ENCODE measurements around the gene CCND1. TPM values are rescaled to one million over a fixed set of nuclear protein-coding genes. Genes with fewer than 3 reads are reported as not detected.

CCND1 gene
- total RNA-seq, 1 experiment from 2014 or later = 173 TPM

DNA sequence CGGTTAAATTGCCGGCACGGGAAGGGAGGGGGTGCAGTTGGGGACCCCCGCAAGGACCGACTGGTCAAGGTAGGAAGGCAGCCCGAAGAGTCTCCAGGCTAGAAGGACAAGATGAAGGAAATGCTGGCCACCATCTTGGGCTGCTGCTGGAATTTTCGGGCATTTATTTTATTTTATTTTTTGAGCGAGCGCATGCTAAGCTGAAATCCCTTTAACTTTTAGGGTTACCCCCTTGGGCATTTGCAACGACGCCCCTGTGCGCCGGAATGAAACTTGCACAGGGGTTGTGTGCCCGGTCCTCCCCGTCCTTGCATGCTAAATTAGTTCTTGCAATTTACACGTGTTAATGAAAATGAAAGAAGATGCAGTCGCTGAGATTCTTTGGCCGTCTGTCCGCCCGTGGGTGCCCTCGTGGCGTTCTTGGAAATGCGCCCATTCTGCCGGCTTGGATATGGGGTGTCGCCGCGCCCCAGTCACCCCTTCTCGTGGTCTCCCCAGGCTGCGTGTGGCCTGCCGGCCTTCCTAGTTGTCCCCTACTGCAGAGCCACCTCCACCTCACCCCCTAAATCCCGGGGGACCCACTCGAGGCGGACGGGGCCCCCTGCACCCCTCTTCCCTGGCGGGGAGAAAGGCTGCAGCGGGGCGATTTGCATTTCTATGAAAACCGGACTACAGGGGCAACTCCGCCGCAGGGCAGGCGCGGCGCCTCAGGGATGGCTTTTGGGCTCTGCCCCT is 529 bp upstream of the CCND1 start:
- peak; percentile 58 for DNase-seq (ENCODE audit: low read depth)

DNA sequence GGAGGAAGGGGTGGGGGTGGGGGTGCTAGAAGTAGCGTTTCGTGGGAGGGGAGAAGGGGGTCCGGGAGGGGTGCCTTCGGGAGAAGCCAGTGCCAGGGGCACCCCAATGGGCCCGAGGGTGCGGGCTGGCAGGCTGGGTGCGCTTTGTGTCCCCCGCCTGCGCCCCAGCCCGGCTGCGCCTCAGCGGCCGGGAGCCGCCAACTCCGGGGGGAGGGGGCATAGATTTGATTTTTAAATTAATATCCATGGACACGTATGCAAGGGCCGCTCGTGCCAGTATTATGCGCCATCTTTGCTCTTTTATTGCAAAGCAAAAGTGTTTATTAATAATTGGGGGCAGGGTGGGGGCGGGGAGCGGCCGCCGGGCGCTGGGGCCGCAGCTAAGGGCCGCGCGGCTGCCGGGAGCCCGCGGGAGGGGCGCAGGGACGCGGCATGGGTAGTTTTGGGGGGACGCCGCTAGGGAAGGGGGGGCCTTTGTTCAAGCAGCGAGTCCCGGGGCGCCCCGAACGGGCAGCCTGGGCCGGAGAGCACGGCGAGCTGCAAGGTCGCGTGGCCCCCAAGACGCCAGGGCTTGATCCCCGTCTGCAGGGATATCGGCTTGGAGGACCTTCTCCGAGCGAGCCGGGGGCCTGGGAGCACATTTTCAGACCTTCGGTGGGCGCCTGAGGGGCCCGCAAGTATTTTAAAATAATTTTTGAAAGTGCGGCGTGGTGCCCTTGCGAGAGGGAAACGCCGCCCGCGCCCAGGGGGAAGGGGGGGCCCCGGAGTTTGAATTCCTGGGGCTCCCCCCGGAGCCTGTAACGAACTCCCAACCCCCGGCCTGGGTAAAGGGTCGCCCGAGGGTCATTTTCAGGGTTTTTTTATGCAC is 959 bp downstream of the CCND1 start:
- no peak for DNase-seq (ENCODE audit: low read depth)

DNA sequence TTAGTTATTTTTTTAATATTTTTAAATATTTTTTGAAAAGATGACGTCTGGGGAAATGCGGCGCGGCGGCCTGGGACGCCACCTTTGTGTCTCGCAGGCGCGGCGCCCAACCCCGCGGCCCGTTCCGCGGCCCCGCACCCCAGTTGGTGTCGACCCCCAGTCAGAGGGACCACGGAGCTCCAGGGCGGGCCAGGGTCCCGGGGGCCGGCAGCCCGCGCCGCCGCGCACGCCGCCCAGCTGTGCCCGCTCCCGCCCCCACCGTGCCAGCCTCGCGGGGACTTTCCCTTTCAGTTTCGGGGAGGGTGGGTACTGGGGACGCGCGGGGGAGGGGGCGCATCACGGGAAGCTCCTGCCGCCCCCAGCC is 1.6 kb downstream of the CCND1 start:
- DNase-seq (ENCODE audit: low read depth) = peak; percentile 33

DNA sequence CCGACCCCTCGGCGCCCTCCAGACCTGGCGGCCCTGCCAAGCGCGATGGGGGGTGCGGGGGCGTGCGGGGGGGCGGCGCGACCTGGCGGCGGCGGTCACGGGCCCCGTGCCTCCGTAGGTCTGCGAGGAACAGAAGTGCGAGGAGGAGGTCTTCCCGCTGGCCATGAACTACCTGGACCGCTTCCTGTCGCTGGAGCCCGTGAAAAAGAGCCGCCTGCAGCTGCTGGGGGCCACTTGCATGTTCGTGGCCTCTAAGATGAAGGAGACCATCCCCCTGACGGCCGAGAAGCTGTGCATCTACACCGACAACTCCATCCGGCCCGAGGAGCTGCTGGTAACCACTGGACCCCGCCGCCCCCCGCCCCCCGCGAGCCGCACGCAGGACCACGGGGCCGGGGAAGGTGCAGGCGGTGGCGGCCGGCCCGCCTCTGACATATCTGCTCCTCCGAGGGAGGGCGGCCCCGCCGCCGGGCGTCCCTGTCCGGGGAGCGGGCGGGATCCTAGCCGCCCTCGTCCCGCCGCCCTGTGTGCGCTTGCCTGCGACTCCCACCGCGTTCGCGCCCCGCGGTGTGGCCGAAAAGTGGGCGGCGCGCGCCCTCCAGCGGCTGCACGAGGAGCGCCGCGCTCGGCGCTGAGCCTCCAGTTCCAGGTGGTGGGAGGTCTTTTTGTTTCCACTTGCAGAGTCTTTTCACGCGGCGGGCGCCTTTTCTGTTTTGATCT is 2.1 kb downstream of the CCND1 start:
- DNase-seq (ENCODE audit: low read depth) = peak; percentile 77

DNA sequence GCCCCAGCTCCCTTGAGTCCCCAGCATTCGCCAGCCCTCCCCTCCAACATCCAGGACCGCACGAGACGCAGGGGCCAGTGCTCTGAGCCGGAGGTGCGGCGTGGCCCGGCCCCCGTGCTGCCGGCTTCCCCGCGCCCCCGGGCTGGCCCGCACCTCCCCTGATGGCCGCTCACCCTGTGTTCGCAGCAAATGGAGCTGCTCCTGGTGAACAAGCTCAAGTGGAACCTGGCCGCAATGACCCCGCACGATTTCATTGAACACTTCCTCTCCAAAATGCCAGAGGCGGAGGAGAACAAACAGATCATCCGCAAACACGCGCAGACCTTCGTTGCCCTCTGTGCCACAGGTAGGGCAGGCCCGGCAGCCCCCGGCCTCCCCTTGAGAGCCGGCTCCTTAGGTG is 2.7 kb downstream of the CCND1 start:
- DNase-seq (ENCODE audit: low read depth) = no peak

DNA sequence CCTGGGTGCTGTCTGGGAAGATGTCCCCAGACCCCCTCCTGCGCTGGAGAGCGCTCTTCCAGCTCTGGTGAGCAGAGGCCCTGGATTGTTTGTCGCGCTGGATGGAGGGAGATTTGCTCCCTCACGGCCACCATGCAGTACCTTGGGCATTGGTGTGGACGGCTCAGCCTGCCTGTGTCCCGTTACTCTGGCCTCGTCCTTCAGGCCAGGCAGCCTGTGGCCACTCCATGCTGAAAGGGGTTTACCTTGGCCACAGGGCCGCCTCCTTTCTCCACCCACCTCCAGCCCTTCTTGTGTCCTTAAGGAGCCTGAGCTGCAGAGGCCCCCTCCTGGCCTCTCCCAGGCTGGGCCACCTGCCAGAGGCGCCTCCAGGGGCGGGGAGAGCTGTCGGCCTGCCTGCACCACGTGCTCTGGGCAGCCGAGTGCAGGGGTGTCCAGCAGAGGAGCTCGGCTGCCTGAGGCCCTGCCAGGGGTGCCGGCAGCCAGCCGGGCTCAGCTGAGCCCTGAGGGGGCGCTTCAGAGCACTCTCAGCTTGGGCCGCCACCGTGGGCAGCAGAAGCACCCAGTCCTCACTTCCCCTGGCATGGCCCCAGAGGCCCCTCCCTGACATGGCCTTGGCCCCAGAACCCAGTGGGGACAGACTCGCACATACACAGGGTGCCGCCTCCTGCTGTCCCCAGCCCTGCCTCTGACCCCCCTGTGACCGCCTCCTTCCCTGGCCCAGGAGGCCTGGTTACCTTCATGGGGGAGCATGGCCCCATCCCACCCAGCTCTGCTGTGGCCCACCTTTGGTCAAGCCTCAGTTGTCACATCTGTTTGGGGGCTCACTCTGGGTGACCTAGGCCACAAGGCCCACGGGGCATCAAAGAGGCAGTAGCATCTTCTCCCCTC is 3.4 kb downstream of the CCND1 start:
- DNase-seq (ENCODE audit: low read depth) = peak; percentile 91

DNA sequence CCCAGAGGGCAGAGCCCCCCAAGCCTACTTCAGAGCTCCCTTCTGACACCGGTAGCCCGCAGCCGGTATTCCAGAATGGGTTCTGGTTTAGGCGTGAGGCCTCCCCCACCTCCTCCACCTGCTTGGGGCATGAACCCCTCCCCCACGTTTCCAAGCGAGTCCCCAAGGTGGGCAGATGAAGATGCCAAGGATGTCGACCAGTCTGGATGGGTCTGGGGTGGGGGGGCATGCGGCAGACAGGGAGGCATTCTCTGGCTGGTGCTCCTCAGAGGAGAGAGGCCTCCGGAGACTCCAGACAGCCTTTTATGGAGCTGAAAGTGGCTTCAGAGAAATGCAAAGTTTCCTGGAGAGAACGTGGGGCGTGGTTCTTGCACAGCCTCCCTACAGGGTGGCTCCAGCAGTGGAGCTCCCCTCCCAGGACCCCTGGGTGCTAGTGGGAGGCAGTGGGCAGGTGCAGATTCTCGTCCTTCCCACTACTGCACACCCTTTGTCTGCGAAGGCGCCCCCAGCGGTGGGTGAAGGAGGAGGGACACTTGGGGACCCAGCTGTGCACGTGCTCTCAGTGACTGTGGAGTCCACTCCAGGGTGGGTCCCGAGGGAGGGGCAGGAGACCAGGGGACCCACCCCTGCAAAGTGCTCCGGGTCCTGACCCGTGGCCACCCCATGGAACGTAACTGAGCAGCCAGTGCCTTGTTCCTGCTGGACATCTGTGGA is 4.2 kb downstream of the CCND1 start:
- DNase-seq (ENCODE audit: low read depth) = no peak

DNA sequence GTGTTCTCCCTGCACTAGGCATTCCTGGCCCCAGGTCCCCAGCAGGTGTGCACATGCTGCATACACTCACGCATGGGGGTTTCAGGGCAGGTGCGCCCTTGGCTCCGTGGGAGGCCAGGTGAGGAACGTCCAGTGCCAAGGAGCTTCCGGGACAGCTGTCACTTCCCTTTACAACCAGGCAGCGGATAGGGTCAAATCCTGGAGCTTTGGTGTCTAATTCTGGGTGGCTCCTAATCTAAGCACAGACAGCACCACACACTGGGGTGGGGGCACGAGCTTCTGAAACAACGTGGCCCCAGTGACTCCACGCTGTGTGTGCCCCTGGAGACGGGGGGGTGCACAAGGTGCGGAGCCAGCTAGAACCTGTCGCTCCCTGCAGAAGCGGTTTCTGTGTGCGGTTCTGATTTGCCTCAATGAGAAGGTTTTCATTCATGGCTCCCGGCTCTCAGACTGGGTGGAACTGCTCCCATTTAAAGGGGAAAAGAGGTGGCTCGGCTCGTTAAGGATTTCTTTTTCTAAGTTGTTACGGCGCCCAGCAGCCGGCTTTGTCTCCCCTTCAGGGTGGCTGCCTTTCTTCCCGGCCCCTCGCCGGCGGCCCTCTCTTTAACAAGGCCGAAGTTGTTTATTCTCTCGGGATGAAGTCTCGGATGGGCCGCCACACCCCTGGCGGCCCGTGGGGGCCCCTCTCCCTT is 5.0 kb downstream of the CCND1 start:
- DNase-seq (ENCODE audit: low read depth) = no peak

DNA sequence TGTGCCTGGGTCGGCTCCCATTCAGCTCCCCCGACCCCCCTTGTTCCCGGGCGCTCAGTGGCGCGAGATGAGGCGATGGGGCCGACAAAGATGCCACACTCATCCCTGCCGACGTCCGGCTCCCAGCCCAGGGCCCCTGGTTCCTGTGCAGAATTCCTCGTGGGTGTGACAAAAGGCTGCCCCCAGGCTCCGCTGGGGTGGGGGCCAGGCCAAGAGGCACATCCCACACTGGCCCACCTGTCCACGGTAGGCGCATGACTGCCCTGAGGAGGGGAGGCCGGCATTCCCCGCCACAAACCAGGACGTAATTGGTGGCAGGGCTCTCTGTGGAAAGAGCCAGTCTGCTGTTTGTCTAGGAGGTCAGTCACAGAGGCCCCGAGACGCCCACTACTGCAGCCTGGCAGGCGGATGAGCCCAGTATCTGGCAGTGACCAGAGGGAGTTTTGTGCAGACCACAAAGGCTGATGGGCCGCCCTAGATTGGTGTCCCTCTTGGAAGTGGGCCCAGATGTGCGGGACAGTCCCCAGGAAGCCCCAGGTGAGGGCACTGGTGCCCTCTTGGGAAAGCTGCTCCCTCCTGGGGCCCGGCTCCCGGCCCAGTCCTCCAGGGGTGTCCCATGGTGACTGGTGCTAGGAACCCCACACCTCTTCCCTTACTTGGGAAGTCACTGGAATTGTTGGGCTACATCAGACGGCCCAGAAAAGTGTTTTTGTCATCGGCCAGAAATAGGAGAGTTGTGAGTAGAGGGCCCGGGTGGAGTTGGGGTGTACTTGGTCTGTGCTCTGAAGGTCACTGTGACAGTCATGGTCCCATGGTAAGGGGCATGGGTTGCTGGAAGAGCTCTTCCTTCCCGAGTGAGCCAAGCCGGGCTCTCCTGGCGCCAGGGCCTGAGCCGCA is 5.8 kb downstream of the CCND1 start:
- DNase-seq (ENCODE audit: low read depth) = peak; percentile 42

DNA sequence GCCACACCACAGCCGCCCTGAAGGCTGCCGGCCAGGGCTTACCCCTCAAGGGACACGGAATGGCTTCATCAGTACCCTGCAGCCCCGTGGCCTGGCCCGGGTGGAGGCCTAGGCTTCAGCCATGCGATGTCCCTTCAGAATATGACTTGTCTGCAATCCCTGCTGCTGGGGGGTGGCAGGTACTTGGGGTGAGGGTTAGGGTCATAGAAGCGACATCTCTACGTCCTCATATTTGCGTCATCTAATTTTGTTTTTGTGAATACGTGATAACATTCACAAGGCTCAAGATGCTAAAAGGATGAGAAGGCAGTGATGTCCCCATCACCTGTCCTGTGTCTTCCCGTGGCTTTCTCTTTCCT is 6.4 kb downstream of the CCND1 start:
- DNase-seq (ENCODE audit: low read depth) = peak; percentile 26

DNA sequence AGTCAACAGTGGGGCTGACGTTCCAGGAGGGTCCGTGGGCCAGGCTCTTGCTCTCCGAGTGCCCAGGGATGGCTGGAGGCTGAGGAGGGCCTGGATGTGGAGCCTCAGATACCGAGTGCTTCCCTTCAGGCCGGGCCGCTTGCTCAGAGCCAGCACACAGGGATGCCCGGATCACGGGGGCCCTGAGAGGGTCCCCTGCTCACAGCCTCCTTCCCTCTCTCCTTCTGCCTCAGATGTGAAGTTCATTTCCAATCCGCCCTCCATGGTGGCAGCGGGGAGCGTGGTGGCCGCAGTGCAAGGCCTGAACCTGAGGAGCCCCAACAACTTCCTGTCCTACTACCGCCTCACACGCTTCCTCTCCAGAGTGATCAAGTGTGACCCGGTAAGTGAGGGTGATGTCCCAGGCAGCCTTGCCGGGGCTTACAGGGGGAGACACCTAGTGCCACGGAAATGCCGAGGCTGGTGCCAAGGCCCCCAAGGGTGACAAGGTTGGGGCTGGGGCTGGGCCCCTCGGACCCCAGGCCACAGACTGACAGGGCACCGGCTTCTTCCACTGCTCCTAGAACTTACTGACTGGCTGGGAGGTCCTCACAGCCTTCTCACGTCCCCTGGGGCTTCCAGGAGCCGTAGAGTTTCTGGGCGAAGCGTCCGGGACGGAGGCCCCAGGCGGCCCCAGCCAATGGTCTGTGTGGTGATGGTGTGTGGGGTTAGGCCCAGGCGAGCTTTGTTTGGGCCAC is 7.0 kb downstream of the CCND1 start:
- peak; percentile 22 for DNase-seq (ENCODE audit: low read depth)

DNA sequence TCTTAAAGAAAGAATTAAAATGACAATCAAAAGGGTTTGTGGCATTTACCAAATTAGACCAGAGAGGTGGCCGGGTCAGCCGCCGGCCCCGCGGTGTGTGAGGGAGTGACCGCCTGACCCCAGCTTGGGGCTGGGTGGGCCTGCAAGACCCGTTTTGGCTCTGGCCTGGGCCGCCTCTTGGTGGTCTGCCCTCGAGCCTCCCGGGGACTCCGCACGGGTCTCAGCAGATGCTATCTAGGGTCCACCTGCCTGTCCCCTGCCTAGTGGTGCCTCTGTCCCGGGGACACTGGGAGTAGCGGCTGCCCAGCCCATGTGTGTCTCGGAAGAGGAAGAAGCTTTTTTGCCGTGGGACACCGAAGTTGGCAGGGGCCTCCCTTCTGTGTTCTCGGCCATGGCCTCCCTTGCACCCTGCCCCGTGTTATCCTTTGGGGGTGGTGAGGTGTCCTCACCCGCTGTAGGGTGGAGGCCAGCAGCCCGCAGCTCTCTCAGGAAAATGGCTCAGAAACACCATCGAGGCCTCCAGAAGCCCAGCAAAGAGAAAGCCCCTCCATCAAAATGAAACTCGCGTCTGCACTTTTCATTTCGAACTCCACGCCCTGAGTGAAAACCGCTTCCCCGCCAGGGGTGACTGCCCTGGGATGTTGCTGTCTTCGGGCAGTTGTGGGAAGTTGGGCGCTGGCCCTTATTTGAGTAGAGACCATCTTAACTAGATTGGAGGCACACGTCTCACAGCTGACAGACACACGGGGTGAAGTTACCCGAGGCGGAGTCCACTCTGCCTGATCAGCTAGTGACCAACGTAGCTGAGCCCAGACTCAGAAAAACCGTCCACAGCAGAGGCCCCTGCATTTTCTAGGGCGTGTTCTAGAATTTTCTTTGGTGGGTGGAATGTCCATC is 8.0 kb downstream of the CCND1 start:
- peak; percentile 23 for DNase-seq (ENCODE audit: low read depth)

DNA sequence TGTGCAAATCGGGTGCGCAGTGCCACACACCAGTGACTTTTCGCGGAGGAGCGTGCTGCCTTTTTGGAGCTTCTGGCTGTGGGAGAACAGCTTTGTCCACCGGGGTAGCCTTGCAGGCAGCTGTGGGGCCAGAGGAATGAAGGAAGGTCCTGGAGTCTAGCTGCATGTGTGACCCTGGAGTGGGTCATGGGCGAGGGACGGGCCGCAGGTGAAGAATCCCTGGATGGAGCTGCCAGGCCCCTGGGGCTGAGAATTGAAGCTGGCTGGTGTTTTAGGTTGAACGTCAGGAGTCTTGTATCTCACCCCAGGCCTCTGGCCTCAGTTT is 8.6 kb downstream of the CCND1 start:
- DNase-seq (ENCODE audit: low read depth) = no peak

DNA sequence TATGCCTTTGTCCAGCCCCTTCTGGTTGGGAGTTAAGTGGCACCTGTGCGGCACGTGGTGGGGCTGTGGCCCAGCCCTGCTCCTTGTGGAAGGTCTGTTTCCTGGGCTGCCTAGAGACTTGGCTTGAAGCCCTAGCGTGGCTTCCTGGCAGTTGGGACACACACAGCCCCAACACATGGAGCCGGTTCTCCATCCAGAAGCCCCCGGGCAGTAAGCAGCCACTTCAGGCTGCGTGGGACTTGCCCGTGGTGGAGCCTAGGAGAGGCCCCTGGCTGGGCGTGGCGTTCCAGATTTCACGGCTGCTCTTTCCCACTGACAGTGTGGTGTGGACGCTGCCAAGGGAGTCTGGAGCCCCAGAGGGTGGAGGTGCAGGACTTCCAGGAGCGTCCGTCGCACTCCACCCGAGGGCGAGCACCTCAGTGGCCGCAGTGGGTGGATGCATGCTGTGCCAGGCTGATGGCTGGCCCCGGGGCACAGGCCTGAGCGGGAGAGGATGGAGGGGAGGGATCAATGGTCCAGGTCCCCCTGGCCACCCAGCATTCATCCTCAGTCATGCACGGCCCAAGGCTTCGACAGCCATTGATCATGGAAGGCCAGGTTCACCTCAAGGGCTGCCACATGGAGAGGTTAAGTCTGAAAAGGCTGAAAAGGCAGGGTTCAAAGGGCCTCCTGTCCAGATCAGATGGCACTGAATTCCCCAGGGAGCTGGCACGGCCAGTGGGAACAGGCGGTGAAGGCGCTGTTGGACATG is 9.3 kb downstream of the CCND1 start:
- DNase-seq (ENCODE audit: low read depth) = peak; percentile 78

DNA sequence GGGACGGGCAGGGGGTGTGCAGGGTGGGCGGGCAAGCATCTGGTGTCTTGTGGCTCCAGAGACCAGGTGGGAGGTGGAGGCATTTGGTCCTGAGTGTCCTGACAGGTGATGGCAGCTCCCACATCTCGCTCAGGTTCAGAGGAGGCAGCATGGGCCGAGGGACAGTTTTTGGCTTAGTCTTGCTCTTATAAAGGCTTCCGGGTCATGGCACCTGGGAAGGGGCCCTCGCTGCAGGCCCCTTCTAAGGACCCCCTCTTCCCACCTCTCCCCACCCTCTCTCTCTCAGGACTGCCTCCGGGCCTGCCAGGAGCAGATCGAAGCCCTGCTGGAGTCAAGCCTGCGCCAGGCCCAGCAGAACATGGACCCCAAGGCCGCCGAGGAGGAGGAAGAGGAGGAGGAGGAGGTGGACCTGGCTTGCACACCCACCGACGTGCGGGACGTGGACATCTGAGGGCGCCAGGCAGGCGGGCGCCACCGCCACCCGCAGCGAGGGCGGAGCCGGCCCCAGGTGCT is 9.9 kb downstream of the CCND1 start:
- no peak for DNase-seq (ENCODE audit: low read depth)

DNA sequence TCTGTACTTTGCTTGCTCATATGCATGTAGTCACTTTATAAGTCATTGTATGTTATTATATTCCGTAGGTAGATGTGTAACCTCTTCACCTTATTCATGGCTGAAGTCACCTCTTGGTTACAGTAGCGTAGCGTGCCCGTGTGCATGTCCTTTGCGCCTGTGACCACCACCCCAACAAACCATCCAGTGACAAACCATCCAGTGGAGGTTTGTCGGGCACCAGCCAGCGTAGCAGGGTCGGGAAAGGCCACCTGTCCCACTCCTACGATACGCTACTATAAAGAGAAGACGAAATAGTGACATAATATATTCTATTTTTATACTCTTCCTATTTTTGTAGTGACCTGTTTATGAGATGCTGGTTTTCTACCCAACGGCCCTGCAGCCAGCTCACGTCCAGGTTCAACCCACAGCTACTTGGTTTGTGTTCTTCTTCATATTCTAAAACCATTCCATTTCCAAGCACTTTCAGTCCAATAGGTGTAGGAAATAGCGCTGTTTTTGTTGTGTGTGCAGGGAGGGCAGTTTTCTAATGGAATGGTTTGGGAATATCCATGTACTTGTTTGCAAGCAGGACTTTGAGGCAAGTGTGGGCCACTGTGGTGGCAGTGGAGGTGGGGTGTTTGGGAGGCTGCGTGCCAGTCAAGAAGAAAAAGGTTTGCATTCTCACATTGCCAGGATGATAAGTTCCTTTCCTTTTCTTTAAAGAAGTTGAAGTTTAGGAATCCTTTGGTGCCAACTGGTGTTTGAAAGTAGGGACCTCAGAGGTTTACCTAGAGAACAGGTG is 11.1 kb downstream of the CCND1 start:
- no peak for DNase-seq (ENCODE audit: low read depth)

All from RPMI7951 (cell line).